DND-41 (cell line): ENCODE data around the gene TUBA3E.
"Not testable (repeated sequence)": the region's sequence is repeated elsewhere in the genome, so short reads cannot be mapped to it uniquely, and the experiment has no call there.

Experiments used
- ATAC-seq: fragments of 200-7000 bp; cut with Tn5 transposase; 3 replicates; pipeline ENCODE4 v1.9.1; 2021; ENCODE audit warnings: low read depth; ENCODE audit not compliant: insufficient read depth
- DNase-seq: peaks from one replicate; pipeline ENCODE4 v3.0.0-alpha.2; 2020
- H2AFZ ChIP-seq: 2 replicates; pipeline ENCODE4 v1.6.0; 2012; ENCODE audit warnings: low read depth, low read length
- H3K27ac ChIP-seq: 2 replicates; pipeline ENCODE4 v1.5.1; 2012; ENCODE audit warnings: low read length, inconsistent platforms
- H3K27me3 ChIP-seq: fragments of 200-600 bp; sonication (generic); 2 replicates; pipeline ENCODE4 v1.6.0; 2012; ENCODE audit warnings: low read length, mild to moderate bottlenecking, inconsistent platforms; ENCODE audit not compliant: insufficient read depth, poor library complexity
- H3K36me3 ChIP-seq: 2 replicates; pipeline ENCODE4 v1.5.1; 2012; ENCODE audit warnings: low read length, inconsistent platforms; ENCODE audit not compliant: insufficient read depth
- H3K4me1 ChIP-seq: 2 replicates; pipeline ENCODE4 v1.5.1; 2012; ENCODE audit warnings: mild to moderate bottlenecking, low read length; ENCODE audit not compliant: insufficient read depth
- H3K4me2 ChIP-seq: 2 replicates; pipeline ENCODE4 v1.6.0; 2012; ENCODE audit warnings: mild to moderate bottlenecking, moderate library complexity, low read length, inconsistent platforms; ENCODE audit not compliant: insufficient read depth
- H3K4me3 ChIP-seq, 2 experiments: fragments of 200-600 bp in 1 of 2; shearing (Covaris generic) in 1 of 2; 2 replicates each; pipeline ENCODE4 v1.5.1; 2012 to 2016; ENCODE audit warnings: inconsistent platforms in 2 of 2, low read length in 2 of 2, mild to moderate bottlenecking in 2 of 2, low read depth in 1 of 2, moderate library complexity in 1 of 2
- H3K79me2 ChIP-seq: 2 replicates; pipeline ENCODE4 v1.6.0; 2012; ENCODE audit warnings: low read length, inconsistent platforms; ENCODE audit not compliant: insufficient read depth
- H3K9ac ChIP-seq: 2 replicates; pipeline ENCODE4 v1.6.0; 2012; ENCODE audit warnings: low read depth, mild to moderate bottlenecking, inconsistent platforms, low read length, moderate library complexity
- H3K9me3 ChIP-seq: 2 replicates; pipeline ENCODE4 v1.5.1; 2012; ENCODE audit warnings: low read length, moderate library complexity, mild to moderate bottlenecking, inconsistent platforms; ENCODE audit not compliant: insufficient read depth, severe bottlenecking
- H4K20me1 ChIP-seq: 2 replicates; pipeline ENCODE4 v1.6.0; 2012; ENCODE audit warnings: low read length; ENCODE audit not compliant: insufficient read depth

Gene TUBA3E

DNA sequence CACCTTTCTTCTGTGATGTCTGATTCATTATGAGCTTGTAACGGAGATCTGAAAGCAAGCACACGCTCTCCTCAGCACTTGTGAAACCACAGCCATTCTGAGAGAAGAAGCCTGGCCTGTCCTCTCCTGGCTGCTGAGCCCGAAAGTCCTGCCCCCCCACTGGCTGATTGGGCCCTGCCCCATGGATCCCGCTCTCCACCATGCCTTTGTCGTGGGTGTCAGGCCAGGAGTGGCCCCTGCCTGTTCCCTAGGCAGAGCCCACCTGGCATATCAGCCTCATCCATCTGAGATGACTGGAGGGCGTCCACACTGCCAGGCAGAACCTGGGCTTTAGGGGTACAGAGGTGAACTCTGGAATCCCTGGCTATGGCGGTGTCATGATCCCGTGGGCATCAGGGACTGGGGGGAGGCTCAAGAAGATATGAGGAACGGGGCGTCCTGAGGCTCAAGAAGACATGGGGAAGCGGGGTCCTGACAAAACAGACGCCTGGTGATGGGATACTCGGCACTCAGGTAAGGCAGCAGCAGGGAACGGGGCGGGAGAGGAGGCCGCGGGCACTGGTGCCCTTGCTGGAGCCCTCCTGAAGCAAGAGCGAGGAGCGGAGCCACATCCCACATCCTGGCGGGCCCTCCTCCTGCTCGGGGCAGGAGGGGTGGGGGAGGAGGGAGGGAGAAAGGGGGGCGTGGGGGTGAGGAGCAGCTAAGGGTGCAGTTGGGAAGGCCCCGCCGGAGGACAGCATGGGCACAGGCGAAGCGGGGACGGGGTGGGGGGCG, 54.8 kb downstream of the TUBA3E start:
- H3K9ac ChIP-seq, H3K4me3 ChIP-seq, H2AFZ ChIP-seq, H3K79me2 ChIP-seq, H3K4me2 ChIP-seq, H3K36me3 ChIP-seq, H3K4me1 ChIP-seq, H3K9me3 ChIP-seq, H3K27me3 ChIP-seq, H4K20me1 ChIP-seq, H3K27ac ChIP-seq: not testable (repeated sequence)
- DNase-seq (peak; percentile 48), ATAC-seq (peak; percentile 86)

DNA sequence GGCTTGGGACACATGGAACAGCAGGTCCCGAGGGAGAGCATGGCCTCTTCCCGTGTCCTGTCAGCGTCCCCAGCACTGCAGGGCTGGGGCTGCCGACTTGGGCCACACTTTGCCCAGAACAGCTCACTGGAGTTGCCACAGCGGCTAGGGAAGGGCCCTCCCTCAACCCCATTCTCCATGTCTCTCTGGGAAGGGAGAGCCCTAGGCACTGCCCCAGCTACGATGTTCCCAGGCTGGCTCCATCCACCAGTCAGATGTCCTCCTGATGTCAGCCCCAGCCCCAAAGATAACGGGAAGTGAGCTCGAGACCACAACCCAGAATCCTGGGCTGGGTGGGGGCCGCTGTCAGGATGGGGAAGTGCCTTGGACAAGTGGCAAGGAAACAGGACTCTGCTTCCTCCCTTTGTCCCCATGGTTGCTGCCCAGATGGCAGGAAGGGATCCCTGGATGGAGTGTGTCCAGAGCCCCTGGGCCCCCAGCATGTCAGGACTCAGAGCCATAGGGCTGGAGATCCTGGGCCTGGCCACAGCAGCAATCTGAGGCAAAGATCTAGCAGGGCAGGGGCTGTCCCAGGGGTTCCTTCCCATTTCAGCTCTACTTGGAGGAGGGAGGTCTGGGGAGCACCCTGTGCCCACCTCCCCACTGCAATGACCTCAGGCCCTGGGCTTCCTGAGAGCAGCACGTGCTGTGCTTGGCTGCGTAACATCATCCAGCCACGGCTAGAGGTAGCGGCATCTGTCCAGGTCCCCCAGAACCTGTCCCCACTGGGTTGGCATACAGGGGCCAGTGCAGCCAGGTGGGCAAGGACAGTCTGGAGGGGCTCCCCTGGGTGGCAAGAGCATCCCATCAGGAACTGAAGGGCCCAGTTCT, 55.6 kb downstream of the TUBA3E start:
- not testable (repeated sequence) for H3K79me2 ChIP-seq, H3K27me3 ChIP-seq, H3K4me1 ChIP-seq, ATAC-seq, H3K27ac ChIP-seq, H4K20me1 ChIP-seq, H3K9ac ChIP-seq, DNase-seq, H3K4me3 ChIP-seq, H3K4me2 ChIP-seq, H3K9me3 ChIP-seq, H3K36me3 ChIP-seq, H2AFZ ChIP-seq
